SK-N-MC (cell line): ENCODE results near the gene HSH2D.

Experiments
- EZH2 ChIP-seq: fragments of 200-600 bp; sonication (generic); IDR thresholded peaks from one replicate; pipeline ENCODE4 v1.6.1; 2017; ENCODE audit warnings: antibody characterized with exemption
- FOXP2 ChIP-seq: optimal IDR thresholded peaks from 2 replicates; pipeline ENCODE3; 2011; ENCODE audit warnings: mild to moderate bottlenecking, moderate library complexity; ENCODE audit not compliant: insufficient read depth; ENCODE audit errors: extremely low read length, control extremely low read depth
- POLR2AphosphoS5 ChIP-seq: IDR thresholded peaks from 2 replicates; pipeline ENCODE4 v1.6.1; 2012; ENCODE audit warnings: mild to moderate bottlenecking, low read depth, low read length, borderline replicate concordance

DNA sequence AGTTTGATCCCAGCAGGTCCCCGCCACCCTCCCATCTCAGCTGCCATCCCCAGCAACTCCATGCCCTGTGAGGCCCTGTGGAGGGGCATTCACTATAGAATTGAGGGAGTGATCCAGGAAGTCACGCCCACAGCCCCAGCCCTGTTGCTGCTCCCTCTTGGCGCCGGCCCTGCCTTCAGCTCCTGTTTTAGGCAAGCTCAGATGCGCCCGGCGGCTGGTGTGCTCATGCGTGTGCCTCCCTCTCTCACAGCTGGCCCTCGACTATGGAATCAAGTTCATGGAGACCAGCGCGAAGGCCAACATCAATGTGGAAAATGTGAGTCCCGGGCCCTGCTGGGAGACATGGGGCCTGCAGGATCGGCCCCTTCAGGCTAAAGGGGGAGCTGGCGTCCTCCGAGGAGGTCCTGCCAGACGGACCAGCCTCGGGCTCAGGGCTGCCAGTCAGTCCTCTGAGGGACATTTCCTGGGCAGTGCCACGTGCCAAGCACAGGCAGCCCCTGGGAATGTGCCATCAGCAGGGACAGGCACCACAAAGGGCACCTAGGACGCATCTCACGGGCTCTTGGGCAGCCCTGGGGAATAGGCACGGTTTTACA, 15.6 kb upstream of the HSH2D start:
- no peak for TF ChIP-seq EZH2
- TF ChIP-seq POLR2AphosphoS5, result no peak
- no peak for TF ChIP-seq FOXP2
